ENCODE measurements around the gene TNNT1. TPM values are rescaled to one million over a fixed set of nuclear protein-coding genes. Genes with fewer than 3 reads are reported as not detected.
A peak's percentile ranks its signal among the peaks of the same experiment; 100 is the strongest.

The TNNT1 gene
- total RNA-seq, 4 donors from 2014 or later = not detected

DNA sequence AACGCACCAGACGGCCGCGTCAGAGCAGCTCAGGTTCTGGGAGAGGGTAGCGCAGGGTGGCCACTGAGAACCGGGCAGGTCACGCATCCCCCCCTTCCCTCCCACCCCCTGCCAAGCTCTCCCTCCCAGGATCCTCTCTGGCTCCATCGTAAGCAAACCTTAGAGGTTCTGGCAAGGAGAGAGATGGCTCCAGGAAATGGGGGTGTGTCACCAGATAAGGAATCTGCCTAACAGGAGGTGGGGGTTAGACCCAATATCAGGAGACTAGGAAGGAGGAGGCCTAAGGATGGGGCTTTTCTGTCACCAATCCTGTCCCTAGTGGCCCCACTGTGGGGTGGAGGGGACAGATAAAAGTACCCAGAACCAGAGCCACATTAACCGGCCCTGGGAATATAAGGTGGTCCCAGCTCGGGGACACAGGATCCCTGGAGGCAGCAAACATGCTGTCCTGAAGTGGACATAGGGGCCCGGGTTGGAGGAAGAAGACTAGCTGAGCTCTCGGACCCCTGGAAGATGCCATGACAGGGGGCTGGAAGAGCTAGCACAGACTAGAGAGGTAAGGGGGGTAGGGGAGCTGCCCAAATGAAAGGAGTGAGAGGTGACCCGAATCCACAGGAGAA lies 33.5 kb downstream of the TNNT1 start:
- H3K4me3 ChIP-seq (replicated peaks in 1 of 3) = peak overlapping the region in 1 of 3 donors; percentile 77
- peaks cover 0 to 5% of the 10 kb centered on the region in 2 donors for H3K36me3 ChIP-seq
- no peaks in the 10 kb centered on the region for H3K9me3 ChIP-seq
- H3K27me3 ChIP-seq = no peaks in the 10 kb centered on the region
- 73 to 75% methylated on average over 13 of the region's 13 CpGs for WGBS, 2 donors
- TF ChIP-seq, protein P1, sequence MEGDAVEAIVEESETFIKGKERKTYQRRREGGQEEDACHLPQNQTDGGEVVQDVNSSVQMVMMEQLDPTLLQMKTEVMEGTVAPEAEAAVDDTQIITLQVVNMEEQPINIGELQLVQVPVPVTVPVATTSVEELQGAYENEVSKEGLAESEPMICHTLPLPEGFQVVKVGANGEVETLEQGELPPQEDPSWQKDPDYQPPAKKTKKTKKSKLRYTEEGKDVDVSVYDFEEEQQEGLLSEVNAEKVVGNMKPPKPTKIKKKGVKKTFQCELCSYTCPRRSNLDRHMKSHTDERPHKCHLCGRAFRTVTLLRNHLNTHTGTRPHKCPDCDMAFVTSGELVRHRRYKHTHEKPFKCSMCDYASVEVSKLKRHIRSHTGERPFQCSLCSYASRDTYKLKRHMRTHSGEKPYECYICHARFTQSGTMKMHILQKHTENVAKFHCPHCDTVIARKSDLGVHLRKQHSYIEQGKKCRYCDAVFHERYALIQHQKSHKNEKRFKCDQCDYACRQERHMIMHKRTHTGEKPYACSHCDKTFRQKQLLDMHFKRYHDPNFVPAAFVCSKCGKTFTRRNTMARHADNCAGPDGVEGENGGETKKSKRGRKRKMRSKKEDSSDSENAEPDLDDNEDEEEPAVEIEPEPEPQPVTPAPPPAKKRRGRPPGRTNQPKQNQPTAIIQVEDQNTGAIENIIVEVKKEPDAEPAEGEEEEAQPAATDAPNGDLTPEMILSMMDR (IDR thresholded peaks at IDR 0.05) = no peak
- TF ChIP-seq POLR2A (IDR thresholded peaks at IDR 0.05) = no peak
- peaks cover 36 to 51% of the 10 kb centered on the region in 2 donors for H3K4me1 ChIP-seq
- intact Hi-C loops (cut with DNase I) = no loop called here
- no peak for DNase-seq
- H3K27ac ChIP-seq = peak overlapping the region; percentile 5 to 94 (median 72)

DNA sequence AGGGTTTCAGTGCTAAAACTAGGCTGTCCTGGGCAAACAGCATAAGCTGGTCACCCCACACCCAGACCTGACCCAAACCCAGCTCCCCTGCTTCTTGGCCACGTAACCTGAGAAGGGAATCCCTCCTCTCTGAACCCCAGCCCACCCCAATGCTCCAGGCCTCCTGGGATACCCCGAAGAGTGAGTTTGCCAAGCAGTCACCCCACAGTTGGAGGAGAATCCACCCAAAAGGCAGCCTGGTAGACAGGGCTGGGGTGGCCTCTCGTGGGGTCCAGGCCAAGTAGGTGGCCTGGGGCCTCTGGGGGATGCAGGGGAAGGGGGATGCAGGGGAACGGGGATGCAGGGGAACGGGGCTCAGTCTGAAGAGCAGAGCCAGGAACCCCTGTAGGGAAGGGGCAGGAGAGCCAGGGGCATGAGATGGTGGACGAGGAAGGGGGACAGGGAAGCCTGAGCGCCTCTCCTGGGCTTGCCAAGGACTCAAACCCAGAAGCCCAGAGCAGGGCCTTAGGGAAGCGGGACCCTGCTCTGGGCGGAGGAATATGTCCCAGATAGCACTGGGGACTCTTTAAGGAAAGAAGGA lies 34.4 kb downstream of the TNNT1 start:
- intact Hi-C loops (cut with DNase I) = no loop called here
- Histone ChIP-seq H3K4me3 (replicated peaks in 1 of 3) (no peak overlapping the region), H3K36me3 (peaks cover 4 to 5% of the 10 kb centered on the region in 2 donors), H3K27me3 (no peaks in the 10 kb centered on the region), H3K9me3 (no peaks in the 10 kb centered on the region), H3K4me1 (peaks cover 36 to 51% of the 10 kb centered on the region in 2 donors), H3K27ac (peak overlapping the region in 2 of 3 donors; percentile 85 to 94)
- TF ChIP-seq, protein P1 (IDR thresholded peaks at IDR 0.05) = no peak
- TF ChIP-seq POLR2A (IDR thresholded peaks at IDR 0.05) = no peak
- 90 to 95% methylated on average over 7 of the region's 9 CpGs for WGBS, 2 donors
- no peak for DNase-seq

- Histone ChIP-seq H3K27ac (peak overlapping the region; percentile 85 to 94 (median 85)), H3K36me3 (peaks cover 5 to 9% of the 10 kb centered on the region in 2 donors), H3K9me3 (no peaks in the 10 kb centered on the region), H3K4me1 (peaks cover 36 to 48% of the 10 kb centered on the region in 2 donors), H3K4me3 (replicated peaks in 1 of 3) (no peak overlapping the region), H3K27me3 (no peaks in the 10 kb centered on the region)
- DNase-seq = peak; percentile 96 to 99
- 14 to 21% methylated on average over 11 to 12 of the region's 12 CpGs for WGBS, 2 donors
- TF ChIP-seq POLR2A (IDR thresholded peaks at IDR 0.05) = peak in 1 of 2 donors; percentile 25
- TF ChIP-seq, protein P1 (IDR thresholded peaks at IDR 0.05) = peak in 1 of 6 experiments; percentile 7
- intact Hi-C loops (cut with DNase I) = no loop called here
Observed at GRCh38 chr19:55113570-55114039, 35.4 kb downstream of the TNNT1 start.

DNA sequence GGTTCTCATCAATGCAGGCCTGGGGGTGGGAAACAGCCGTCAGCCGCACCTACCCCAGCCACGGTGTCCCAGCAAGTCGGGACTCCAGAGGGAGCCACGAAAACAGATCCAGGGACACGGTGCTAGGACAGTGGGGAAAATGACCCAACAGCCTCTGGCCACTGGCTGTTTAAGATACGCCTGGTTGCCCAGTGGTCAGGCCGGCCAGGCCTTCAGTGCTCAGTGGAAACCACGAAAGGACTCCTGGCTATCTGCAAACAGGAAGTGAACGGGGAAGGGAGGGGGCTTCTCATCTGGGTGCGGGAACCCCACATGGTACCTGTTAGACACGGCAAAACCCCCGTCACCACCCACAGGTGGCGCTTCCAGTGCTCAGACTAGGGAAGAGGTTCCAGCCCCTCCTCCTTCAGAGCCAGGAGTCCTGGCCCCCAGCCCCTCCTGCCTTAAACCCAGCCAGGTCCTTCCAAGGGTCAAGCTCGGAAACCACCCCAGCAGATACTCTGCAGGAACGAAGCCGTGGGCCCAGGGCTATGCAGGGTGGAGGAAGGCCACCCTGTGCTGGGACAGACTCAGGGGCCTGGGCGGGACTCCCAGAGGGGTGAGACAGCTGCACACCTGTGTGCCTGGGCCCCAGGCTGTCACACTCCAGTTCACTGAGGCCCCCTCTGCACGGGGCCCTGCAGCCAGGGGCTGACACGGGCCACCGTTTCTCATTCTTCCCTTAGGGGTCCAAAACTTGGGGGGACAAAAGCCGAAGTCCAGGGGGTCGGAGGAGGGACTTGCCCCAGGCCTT lies 36.0 kb downstream of the TNNT1 start:
- Histone ChIP-seq H3K4me1 (peaks cover 36 to 42% of the 10 kb centered on the region in 2 donors), H3K36me3 (peaks cover 5 to 9% of the 10 kb centered on the region in 2 donors), H3K9me3 (no peaks in the 10 kb centered on the region), H3K4me3 (replicated peaks in 1 of 3) (no peak overlapping the region), H3K27me3 (no peaks in the 10 kb centered on the region), H3K27ac (peak overlapping the region; percentile 85 to 94 (median 85))
- 61 to 69% methylated on average over 14 to 17 of the region's 23 CpGs for WGBS, 2 donors
- peak; percentile 27 to 59 for DNase-seq
- TF ChIP-seq POLR2A (IDR thresholded peaks at IDR 0.05) = no peak
- TF ChIP-seq, protein P1 (IDR thresholded peaks at IDR 0.05) = no peak
- intact Hi-C loops (cut with DNase I) = no loop called here
